8988T (cell line): ENCODE measurements around the gene SYT13.

Experiments used
- DNase-seq: peaks from one replicate; pipeline ENCODE4 v3.0.0; 2011

The SYT13 gene

GRCh38 chr11:45305874-45306623 lies 19.9 kb upstream of the SYT13 start:
- no peak for DNase-seq

DNA sequence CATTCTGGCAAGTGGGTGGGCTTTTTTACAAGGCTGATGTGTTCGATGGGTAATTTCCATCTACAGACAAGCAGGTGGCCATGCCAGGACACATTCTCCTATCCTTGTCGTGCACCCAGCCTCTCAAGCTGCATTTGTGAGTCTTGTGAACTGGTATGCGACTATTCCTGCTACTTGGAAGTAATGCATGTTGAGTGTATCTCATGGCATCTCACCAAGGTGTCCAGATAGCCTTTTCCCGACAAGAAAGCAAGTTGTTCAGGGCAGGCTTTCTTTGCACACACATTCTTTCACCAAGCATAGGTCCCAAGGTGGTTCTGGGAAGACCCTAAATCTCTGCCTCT lies 18.8 kb upstream of the SYT13 start:
- DNase-seq = no peak

- DNase-seq = no peak
Observed at GRCh38 chr11:45304111-45304991, 18.2 kb upstream of the SYT13 start.

- DNase-seq = no peak
Observed at GRCh38 chr11:45303316-45303715, 17.2 kb upstream of the SYT13 start.

- no peak for DNase-seq
Observed at GRCh38 chr11:45301537-45302246, 15.6 kb upstream of the SYT13 start.

- no peak for DNase-seq
Observed at GRCh38 chr11:45300715-45301114, 14.6 kb upstream of the SYT13 start.

- DNase-seq = no peak
Observed at GRCh38 chr11:45298718-45299117, 12.6 kb upstream of the SYT13 start.

GRCh38 chr11:45296075-45296474 lies 9.9 kb upstream of the SYT13 start:
- no peak for DNase-seq

- no peak for DNase-seq
Observed at GRCh38 chr11:45294499-45294898, 8.4 kb upstream of the SYT13 start.

DNA sequence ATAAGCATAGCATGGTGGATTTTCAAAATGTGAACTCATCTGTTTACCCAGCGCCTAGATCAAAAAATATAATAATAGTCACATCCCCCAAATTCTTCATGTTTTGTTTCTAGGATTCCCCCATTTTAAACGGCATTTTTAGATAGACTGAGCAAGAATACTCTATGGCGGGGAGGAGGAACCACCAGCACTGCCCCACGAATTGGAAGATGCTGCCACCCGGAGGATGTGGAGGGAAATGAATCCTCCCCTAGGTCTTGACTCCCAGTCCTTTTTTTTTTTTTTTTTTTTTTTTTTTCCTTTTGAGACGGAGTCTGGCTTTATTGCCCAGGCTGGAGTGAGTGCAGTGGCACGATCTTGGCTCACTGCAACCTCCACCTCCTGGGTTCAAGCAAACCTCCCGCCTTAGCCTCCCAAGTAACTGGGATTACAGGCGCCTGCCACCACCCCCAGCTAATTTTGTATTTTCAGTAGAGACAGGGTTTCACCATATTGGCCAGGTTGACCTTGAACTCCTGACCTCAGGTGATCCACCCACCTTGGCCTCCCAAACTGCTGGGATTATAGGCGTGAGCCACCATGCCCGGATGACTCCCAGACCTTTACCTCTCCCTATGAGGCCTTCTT lies 7.5 kb upstream of the SYT13 start:
- peak; percentile 80 for DNase-seq

DNA sequence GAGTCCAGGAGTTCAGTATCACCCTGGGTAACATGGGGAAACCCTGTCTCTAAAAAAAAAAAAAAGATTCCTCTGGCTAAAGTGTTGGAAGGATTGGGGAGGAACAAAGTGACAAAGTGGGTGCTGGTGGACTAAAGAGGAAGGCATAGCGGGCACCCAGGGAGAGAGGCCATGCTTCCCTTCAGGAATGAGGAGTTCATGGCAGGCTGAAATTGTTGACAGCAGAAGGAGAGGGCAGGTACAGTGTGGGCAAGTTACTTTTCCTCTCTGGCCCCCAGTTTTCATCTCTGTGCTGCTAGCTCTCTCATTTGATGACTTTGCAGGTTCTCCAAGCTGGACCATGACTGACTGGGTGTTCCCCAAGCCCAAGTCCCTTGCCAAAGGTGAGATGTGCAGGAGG lies 4.4 kb upstream of the SYT13 start:
- DNase-seq = no peak

DNA sequence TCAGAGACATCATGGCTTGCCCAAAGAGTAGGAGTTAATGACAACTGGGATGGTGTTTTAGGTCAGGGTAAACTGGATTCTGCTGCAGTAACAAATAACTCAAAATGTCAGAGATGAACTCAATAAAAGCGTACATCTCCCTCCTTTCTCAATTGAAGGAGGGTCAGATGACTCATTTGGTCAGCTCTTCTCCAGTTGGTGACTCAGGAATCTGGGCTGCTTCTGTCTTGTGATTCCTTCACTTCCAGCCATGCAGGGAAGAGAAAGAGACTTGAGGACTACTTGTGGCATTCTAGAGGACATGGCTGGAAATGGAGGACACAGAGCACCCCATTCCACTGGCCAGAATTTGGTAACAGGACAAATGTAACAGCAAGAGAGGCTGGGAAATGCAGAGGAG lies 3.2 kb upstream of the SYT13 start:
- DNase-seq = no peak

DNA sequence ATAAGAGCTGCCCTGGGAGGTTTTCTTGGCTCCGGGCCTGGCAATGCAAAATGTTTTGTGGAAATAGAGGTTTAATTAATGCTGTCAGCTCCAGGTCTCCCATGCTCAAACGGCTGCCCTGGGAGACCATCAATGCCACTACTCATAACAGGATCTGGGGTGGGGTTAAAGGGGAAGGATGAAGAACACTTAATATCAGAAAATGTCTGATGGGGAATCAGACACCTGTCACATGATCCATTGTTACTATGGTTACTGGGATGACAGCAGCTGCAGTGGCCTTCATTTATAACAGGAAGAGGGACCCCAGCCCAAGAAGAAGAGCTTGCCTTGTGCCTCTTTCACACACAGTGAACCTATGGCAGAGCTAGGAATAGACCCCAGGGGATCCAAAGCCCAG lies 2.2 kb upstream of the SYT13 start:
- no peak for DNase-seq

- no peak for DNase-seq
Observed at GRCh38 chr11:45287316-45287903, 1.3 kb upstream of the SYT13 start.

DNA sequence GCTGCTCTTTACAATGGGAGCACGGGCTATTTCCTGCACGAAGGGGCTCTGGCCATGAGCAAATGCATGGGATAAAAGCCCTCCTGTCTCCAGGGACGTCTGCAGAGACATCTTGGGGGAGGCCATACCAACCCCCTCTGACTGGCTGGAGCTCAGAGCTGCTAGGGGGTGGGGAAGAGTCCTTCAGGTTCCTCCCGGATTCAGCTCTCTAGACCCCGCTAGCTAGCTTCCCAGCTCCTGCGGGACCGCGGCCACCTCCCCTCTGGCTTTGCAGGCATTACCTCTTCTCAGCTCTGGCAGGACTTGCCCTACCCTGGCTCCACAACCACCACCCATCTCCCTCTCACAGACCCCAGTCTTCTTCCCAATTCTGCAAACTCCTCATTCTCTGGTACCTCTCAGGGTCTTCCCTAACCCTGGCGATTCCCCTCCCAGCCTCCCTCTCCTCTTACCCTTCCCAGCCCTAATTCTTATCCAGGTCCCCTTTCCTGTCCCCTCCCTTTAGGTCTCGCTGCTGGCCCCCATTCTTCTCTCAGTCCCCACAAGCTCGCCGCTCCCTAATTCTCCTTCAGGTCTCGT lies 802 bp downstream of the SYT13 start:
- no peak for DNase-seq

- no peak for DNase-seq
Observed at GRCh38 chr11:45282081-45282480, 4.1 kb downstream of the SYT13 start.

DNA sequence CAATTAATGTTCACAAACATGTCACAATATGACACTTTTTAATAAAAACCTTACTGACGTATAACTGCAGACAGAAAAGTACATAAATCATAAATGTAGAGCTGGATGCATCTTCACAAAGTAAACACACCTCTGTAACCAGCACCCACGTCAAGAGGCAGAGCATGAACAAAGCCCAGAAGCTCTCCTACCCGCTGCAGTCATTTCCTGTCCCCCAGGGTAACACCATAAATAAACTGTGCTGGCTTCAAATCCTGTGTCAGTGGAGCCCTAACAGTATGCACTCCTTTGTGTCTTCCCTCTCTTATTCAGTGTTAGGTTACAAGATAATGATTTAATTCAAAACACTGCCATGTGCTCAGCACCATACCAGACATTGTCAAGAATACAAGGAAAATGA lies 5.7 kb downstream of the SYT13 start:
- DNase-seq = no peak

GRCh38 chr11:45279645-45280044 lies 6.5 kb downstream of the SYT13 start:
- no peak for DNase-seq

GRCh38 chr11:45278714-45279113 lies 7.4 kb downstream of the SYT13 start:
- DNase-seq = no peak

GRCh38 chr11:45275828-45276227 lies 10.3 kb downstream of the SYT13 start:
- no peak for DNase-seq

GRCh38 chr11:45274206-45274605 lies 11.9 kb downstream of the SYT13 start:
- DNase-seq = no peak

DNA sequence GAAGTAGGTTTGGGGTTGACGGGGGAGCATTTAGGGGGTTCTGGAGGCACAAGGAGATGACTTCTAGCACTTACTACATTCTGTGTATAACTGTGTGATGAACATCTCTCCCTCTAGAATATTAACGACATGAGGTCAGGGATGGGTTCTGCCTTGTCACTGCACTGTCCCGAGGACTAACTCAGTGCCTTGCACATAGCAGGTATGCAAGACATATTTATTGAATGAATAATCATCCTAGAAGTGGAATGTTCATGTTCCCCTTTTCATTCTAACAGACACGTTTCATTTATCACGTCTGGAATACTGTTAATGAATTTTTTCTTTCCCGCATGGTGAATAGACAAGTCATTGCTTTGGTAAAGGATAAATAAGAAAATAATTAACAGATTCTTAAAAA lies 12.6 kb downstream of the SYT13 start:
- DNase-seq = no peak

DNA sequence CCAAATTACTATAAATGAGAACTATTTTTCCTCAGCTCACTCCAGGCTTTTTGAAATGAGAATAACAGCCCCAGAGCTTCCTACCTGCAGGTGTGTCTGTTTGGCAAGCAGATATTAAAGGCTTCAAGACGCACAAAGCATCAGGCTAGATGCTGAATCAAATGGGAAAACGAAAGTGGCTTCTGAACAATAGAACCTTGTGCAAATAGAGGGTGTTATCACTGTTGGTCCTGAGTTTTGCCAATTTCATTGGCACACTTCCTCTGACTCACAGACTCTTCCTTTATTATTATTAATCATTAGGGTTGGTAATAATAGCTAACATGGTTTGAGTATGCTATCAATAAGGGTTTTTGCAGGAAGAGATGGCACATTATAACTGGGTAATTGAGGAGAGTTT lies 13.4 kb downstream of the SYT13 start:
- no peak for DNase-seq
